Measurements from ENCODE around the gene GALNTL6. TPM values are rescaled to one million over a fixed set of nuclear protein-coding genes. Genes with fewer than 3 reads are reported as not detected.

Gene GALNTL6
- total RNA-seq, 1 experiment from 2014 or later = not detected

GRCh38 chr4:172691552-172691951, 878.3 kb downstream of the GALNTL6 start (continued):
- TF ChIP-seq REST (IDR thresholded peaks at IDR 0.05; ENCODE audit: low read depth) = no peak
- no peak for TF ChIP-seq EZH2 (IDR thresholded peaks at IDR 0.05)
- TF ChIP-seq ATF3 (IDR thresholded peaks at IDR 0.05) = no peak
- TF ChIP-seq SRF (IDR thresholded peaks at IDR 0.05; ENCODE audit: low read depth) = no peak
- no peak for TF ChIP-seq YY1 (IDR thresholded peaks at IDR 0.05; ENCODE audit: extremely low read depth, insufficient replicate concordance, low read depth, low read length)

- Histone ChIP-seq H3K9me3 (ENCODE audit: control insufficient read depth in 1 of 2, insufficient read depth in 1 of 2, low read depth in 1 of 2, low read length in 2 of 2) (no peaks in the 10 kb centered on the region), H3K4me2 (ENCODE audit: low read length) (no peak overlapping the region), H3K27me3 (ENCODE audit: insufficient read depth, low read length) (no peaks in the 10 kb centered on the region), H4K20me1 (ENCODE audit: insufficient read depth) (no peaks in the 10 kb centered on the region), H3K9me2 (ENCODE audit: insufficient read depth) (no peaks in the 10 kb centered on the region), H3K4me3 (replicated peaks in 1 of 2; ENCODE audit: low read depth in 1 of 2, low read length in 2 of 2) (no peak overlapping the region), H3K36me3 (ENCODE audit: control insufficient read depth in 1 of 2, insufficient read depth in 2 of 2, low read length in 2 of 2) (no peaks in the 10 kb centered on the region), H2AFZ (ENCODE audit: low read depth, low read length, poor library complexity, severe bottlenecking) (no peak overlapping the region), H3K79me2 (ENCODE audit: insufficient read depth, low read length) (no peaks in the 10 kb centered on the region), H3K4me1 (ENCODE audit: control insufficient read depth in 1 of 2, insufficient read depth in 2 of 2, low read length in 2 of 2) (no peaks in the 10 kb centered on the region), H3K9ac (ENCODE audit: low read length) (no peak overlapping the region), H3K27ac (ENCODE audit: low read depth, low read length) (no peak overlapping the region)
- intact Hi-C loops (cut with micrococcal nuclease) = no loop called here
- DNase-seq (ENCODE audit: low read depth, low spot score) (no peak), ATAC-seq (no peak)
- RAD21 ChIA-PET (ENCODE audit: low non-redundant PET in 1 of 2, low total read pairs in 2 of 2, uncharacterized antibody in 2 of 2, unreplicated experiment in 2 of 2) = no interaction called here
- no TSS peak for BruUV-seq (replicated peaks)
- CTCF ChIA-PET = no interaction called here
- POLR2A ChIA-PET = no interaction called here
- TF ChIP-seq YY1 (IDR thresholded peaks at IDR 0.05; ENCODE audit: extremely low read depth, insufficient replicate concordance, low read depth, low read length) (no peak), FOSL1 (IDR thresholded peaks at IDR 0.05; ENCODE audit: low read depth) (peak; percentile 39; the same call in 1 of the 2 replicates)
These were observed 879.5 kb downstream of the GALNTL6 start for GRCh38 chr4:172692701-172693100.
